22Rv1 (cell line): Measurements from ENCODE around the gene BASP1.
"Not testable (repeated sequence)": the region's sequence is repeated elsewhere in the genome, so short reads cannot be mapped to it uniquely, and the experiment has no call there.

ENCODE experiments used
- H3K27ac ChIP-seq: fragments of 450-650 bp; 2 replicates; pipeline ENCODE4 v1.5.1; 2017
- ZFX ChIP-seq: fragments of 450-650 bp; IDR thresholded peaks from 2 replicates; pipeline ENCODE4 v1.6.1; 2017; ENCODE audit warnings: antibody characterized with exemption, borderline replicate concordance
- TF ChIP-seq, protein P1 (sequence below): fragments of 450-650 bp; IDR thresholded peaks from 2 replicates; pipeline ENCODE4 v1.5.1; 2017; ENCODE audit warnings: mild to moderate bottlenecking

BASP1 gene

DNA sequence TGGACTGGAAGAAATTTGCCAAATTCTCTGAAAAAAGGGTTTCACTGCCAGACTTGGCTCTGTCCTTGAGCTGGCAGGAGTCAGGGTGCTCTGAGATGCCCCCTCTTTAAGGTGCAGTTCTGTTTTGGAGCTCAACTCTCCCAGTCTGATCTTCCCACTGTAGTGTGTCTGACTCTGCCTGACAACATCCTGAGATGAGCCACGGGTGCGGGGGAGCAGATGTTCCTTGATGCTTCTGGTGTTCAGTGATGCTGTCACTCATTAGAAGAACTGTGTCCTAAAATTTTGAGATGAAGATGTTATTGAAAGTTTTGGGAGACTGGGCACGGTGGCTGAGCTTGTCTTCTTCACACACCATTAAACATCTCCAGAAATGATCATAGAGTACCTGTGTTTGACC is 78.2 kb downstream of the BASP1 start:
- no peak overlapping the region for H3K27ac ChIP-seq

DNA sequence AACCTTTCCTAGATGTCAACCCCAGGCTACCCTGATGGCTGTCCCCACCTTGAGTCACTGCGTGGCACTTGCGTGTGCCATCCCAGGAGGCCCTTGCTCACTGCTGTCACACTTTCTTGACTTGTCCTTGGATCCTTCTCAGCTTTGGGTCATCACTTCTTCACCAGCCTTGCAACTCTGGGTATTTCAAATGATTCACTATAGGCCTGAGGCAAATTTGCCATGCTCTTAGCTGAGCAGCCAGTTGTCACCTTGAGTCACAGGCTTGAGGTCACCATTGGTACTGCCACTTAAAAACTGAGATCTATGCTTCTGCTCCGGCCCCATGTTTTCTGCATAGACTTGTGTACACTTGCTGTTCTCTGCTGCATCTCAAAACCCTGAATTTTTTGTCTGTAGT is 84.7 kb downstream of the BASP1 start:
- no peak for TF ChIP-seq ZFX
- TF ChIP-seq, protein P1, sequence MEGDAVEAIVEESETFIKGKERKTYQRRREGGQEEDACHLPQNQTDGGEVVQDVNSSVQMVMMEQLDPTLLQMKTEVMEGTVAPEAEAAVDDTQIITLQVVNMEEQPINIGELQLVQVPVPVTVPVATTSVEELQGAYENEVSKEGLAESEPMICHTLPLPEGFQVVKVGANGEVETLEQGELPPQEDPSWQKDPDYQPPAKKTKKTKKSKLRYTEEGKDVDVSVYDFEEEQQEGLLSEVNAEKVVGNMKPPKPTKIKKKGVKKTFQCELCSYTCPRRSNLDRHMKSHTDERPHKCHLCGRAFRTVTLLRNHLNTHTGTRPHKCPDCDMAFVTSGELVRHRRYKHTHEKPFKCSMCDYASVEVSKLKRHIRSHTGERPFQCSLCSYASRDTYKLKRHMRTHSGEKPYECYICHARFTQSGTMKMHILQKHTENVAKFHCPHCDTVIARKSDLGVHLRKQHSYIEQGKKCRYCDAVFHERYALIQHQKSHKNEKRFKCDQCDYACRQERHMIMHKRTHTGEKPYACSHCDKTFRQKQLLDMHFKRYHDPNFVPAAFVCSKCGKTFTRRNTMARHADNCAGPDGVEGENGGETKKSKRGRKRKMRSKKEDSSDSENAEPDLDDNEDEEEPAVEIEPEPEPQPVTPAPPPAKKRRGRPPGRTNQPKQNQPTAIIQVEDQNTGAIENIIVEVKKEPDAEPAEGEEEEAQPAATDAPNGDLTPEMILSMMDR: no peak
- no peak overlapping the region for H3K27ac ChIP-seq

More for the DNA sequence above, 78.2 kb downstream of the BASP1 start:
- TF ChIP-seq, protein P1: no peak
- TF ChIP-seq ZFX: no peak

DNA sequence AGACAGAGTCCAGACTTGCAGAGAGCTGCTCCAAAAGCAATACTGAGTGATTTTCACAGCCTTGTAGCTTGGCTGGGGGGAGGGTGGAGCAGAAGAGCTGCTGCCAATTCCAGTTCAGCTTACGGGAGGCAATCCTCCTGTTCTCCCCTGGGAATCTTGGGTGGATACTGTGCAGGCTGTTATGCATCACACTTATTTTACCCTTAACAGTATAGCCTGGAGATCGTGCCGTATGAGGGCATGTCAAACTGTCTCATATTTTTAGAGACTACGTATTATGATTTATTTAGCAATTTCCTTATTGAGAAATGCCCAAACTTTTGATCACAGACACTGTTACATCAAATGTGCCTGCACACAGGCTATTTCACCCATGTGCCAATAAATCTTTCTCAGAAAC is 85.2 kb downstream of the BASP1 start:
- TF ChIP-seq, protein P1: no peak
- no peak for TF ChIP-seq ZFX
- no peak overlapping the region for H3K27ac ChIP-seq

DNA sequence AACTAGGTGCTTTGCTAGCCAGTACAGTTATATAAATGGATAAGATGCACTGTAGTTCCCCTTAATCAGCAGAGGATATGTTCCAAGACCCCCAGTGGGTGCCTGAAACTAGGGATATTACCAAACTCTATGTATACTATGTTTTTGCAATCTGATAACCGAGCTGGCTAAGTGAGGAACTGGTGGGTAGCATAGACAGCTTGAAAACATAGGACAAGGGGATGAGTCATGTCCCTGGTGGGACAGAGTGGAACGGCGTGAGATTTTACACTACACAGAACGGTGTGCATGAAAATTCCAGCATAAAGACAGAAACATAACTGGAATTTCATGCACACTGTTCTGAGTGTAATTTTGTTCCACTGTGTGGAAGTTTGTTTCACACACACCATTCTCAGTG is 86.9 kb downstream of the BASP1 start:
- TF ChIP-seq, protein P1: no peak
- H3K27ac ChIP-seq: peak overlapping the region; percentile 92

DNA sequence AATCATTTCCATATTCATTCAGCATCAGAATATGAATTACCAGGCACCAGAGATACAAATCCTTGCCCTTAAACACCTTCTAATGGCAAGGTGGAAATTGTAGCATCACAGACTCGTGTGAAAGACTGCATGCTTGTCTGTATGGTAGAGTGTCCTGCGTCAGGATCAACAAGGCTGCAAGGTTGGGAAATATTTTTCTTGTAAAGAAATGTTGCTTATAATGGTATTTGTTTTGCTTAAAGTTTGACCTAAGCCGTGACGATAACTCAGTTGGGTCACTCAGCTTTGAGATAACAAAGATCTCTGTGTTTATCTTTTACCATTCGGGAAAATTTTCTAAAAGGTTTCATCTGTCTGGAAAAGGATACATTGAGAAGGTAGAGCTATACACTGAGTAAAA is 87.6 kb downstream of the BASP1 start:
- TF ChIP-seq, protein P1: no peak
- TF ChIP-seq ZFX: no peak
- peak overlapping the region; percentile 92 for H3K27ac ChIP-seq

DNA sequence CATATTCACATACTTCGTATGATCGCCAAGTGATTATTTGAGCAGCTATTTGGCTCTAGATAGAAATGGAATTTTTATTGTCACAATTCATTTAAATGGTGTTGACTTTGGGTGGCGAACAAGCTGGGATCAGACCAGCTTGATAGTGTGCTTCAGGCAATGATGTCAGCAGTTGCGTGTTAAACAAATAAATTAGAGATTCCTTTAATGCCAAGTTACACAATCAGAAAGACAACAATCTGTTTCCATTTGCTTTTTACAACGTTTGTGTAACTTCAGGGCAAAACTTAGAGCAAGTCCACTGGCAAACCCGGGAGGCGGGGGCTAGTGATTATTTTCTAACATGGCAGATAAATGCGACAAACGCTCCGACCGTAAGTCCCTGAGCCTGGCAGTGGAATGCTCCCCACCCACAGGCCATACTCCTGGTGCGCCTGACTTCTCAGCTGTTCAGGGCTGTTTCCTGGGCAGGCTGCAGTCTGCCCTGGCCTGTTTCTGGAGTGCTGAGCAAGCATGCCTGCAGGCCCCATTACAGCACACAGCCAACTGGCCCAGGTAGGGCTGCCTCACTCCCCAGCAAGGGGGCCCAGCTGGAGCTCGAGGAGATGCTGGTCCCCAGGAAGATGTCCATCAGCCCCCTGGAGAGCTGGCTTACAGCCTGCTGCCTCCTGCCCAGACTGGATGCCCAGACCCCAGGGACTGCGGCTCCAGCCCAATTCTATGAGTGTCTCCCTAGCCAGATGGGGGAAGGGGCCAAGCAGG is 88.7 kb downstream of the BASP1 start:
- peak overlapping the region; percentile 92 for H3K27ac ChIP-seq
- TF ChIP-seq, protein P1: no peak
- no peak for TF ChIP-seq ZFX

DNA sequence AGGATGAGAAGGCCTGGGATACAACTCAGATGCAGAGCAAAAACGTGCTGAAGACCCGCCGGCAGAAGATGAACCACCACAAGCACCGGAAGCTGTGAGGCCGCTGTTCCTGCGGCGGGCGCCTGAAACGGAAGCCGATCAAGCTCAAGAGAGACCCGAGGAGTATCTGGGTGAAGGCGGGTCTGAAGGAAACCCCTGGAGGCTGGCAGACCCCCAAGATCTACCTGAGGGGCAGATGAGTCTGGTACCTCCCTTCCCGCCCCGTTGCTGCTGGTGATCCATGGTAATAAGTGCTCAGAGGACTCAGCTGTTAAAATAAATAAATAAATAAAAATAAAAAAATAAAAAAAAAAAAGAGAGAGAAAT is 89.3 kb downstream of the BASP1 start:
- TF ChIP-seq, protein P1: no peak
- no peak for TF ChIP-seq ZFX
- H3K27ac ChIP-seq: peak overlapping the region; percentile 92

DNA sequence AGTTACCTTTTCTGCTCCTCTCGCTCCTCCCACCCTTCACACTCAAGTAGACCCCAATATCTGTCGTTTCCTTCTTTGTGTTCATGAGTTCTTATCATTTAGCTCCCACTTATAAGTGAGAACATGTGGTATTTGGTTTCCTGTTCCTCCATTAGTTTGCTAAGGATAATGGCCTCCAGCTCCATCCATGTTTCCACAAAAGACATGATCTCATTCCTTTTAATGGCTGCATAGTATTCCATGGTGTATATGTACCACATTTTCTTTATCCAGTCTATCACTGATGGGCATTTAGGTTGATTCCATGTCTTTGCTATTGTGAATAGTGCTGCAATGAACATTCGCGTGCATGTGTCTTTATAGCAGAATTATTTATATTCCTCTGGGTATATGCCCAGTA is 90.0 kb downstream of the BASP1 start:
- H3K27ac ChIP-seq: not testable (repeated sequence)
